HG02885 (cell line): ENCODE results near the gene KCNQ1.

ENCODE experiments used
- ATAC-seq: cut with Tn5 transposase; IDR thresholded peaks from one replicate; pipeline ENCODE4 v1.9.1; 2021; ENCODE audit warnings: mild to moderate bottlenecking; ENCODE audit not compliant: unreplicated experiment, poor library complexity

The KCNQ1 gene

GRCh38 chr11:2762451-2762850 is 317.6 kb downstream of the KCNQ1 start:
- no peak for ATAC-seq

- no peak for ATAC-seq
Measured at GRCh38 chr11:2763984-2764383, 319.2 kb downstream of the KCNQ1 start.

DNA sequence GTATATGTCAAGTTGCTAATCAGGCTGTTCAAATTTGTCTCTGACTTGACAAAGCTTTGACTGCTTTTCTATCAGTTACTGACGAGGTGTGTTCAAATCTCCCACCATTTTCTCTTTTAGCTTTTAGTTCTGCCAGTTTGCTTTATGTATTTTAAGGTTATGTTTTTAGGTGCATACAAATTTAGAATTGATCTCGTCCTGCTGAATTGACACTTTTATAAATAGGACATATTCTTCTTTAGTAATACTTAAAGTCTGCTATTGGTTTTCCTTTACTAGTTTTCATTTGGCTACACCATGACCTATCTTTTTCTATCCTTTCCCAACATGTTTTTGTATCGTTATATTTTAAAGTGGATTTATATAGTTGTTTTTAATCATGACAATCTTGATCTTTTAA is 320.7 kb downstream of the KCNQ1 start:
- ATAC-seq, result no peak

GRCh38 chr11:2766166-2766565 is 321.4 kb downstream of the KCNQ1 start:
- ATAC-seq, result no peak

DNA sequence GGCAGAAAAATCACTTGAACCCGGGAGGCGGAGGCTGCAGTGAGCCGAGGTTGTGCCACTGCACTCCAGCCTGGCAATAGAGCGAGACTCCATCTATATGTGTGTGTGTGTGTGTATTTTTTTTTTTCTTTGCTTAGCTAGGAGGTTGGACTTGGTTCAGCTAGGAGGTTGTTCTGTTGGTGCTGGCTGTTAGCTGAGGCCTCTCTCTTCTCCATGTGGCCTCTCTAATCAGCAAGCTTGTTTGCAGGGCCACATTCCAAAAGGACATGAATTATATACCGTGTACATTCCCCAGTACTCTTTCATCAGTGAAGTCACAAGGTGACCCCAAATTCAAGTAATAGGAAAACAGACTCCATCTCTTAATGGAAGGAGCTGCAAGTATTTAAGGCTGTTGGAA is 322.3 kb downstream of the KCNQ1 start:
- no peak for ATAC-seq

DNA sequence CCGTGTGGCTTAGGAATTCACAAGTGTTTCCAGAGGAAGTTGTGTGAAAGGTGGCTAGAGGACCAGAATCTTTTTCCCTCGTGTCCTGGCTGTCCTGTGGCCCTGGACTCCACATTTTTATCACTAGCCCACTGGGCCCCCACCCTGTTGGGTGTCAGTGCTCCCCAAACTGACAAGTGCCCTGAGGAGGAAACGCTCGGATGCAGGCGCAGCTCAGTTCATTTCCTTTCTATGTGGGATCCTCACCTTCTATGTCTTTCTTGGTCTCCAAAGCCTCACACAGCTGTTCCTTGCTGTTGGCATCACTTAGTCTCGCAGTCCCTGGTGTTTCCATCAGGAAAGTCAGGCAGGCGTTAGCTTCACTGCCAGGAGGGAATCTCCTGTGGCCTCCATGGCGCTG is 323.0 kb downstream of the KCNQ1 start:
- no peak for ATAC-seq

DNA sequence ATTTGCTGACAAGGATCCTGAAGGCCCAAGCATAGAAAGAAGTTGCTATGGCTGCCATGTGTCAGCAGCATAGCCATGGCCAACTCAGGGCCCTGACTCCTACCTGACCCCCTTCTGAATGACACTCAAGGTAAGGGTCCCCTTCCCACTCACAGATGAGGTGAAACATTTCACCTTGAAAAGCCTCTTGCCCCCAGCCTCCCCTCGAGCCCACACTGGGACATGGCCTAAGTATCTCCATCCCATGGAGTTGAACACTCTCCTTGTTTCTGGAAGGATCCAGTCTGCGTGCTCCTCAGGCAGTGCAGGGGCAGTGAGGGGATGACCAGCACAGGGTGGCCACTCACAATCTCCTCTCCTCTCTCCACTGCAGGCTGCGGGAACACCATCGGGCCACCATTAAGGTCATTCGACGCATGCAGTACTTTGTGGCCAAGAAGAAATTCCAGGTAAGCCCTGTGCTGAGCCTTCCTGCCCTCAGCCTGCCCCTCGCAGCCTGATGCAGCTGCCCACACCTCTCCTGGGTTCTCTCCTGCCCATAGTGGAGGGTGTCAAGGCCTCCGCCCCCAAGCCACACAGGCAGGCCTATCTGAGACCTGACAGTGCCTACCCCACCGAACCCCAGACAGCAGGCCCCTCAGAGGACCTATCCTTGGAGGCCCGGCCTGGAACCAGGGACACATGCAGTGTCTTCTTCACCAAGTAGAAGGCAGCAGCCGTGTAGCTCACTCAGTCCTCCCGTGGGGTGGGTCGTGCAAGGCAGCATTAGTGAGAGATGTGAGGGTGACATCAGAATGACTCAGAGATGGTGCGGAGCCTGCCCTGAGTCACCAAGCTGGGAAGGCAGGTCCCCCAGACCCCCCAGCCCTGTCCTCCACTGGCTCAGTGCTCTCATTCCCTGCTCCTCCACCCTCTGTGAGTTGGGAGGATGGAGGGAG is 323.9 kb downstream of the KCNQ1 start:
- no peak for ATAC-seq

DNA sequence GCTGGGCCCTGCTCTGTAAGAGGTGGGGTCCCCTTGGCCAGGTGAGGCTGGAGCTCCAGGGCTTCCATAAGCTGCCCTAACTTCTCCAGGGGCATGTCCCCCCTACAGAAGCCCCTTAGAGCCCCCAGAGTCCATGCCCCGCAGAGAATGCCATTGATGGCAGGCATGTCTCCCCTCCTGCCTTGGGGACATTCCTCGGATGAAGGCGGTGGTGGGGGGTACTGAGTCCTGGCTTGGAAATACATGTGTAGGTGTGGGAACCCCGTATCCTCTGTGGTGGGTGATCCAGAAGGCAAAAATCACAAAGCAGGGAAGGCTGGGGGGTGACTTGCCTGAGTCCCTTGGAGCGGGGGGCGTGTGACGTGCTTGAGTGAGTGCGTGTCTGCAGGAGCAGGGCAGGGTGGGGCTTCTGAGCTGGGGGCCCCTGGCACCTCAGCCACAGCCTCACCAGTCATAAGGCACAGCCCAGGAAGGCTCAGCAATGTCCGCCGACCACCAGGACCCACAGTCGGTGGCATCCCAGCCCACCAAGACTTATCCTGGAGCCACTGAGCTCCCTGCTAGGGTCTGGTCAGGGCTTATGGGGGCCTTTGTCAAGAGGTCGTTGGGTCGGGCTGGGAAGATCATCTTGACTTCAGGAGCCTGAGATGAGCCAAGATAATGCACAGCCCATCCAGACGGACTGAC is 324.7 kb downstream of the KCNQ1 start:
- ATAC-seq, result no peak

DNA sequence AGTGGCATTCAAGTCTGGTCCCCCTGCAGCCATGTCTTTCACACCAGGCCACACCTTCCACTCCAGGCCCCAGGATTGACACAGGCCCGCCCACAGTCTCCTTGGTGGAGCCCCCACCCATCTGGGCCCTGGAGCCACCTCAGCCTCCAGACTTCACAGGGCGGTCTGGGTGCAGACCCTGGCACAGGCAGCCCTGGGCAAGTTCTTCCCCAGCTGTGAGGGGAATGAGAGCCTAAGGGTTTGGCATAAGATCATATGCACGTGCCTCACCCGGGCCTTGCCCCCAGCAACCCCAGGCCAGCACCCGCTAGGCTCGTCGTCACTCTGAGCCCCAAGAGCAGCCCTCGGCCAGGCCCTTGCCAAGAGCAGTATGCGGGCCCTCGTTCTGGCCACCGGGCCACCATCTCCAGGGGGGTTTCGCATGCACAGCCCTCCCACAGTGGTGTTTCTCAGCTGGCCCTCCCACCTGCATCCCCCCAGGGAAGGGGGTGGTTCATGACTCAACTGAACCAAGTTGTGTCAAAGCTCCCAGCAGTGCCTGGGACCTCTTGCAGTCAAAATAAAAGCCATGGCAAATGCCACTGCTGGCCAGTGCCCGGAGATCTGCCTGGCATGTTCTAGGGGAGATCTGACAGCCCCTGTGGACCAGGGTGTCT is 325.4 kb downstream of the KCNQ1 start:
- no peak for ATAC-seq

GRCh38 chr11:2770761-2771301 is 326.0 kb downstream of the KCNQ1 start:
- no peak for ATAC-seq

DNA sequence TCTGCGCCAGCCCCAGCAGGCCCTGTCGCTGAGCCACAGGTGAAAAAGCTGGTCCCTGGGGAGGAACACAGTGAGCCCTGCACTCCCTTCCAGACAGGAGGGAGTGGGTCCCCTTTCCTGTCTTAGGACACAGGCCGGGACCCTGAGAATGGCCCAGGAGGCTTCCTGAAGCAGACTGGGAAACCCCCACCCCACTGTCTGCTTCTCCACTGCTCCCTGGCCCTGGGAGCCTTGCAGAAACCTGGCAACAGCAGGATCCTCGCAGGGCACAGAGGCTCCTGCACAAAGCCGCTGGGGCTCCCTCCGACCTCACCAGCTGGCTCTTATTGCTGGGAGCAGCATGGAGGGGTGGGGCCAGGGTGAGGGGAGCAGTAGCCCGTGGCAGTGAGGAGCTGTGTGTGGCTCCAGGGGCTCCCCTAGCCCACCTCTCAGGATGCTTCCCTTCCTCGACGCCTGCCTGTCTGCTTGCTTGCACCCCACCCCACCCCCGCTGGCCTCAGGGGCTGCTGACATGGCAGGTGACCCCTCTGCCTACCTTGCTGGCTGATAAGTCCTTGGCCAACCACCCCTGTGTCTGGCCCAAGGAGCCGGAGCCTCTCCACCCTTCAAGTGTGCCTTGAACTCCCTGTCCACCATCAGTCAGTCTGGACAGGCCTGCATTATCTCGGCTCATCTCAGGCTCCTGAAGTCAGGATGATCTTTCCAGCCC is 327.1 kb downstream of the KCNQ1 start:
- ATAC-seq, result no peak

DNA sequence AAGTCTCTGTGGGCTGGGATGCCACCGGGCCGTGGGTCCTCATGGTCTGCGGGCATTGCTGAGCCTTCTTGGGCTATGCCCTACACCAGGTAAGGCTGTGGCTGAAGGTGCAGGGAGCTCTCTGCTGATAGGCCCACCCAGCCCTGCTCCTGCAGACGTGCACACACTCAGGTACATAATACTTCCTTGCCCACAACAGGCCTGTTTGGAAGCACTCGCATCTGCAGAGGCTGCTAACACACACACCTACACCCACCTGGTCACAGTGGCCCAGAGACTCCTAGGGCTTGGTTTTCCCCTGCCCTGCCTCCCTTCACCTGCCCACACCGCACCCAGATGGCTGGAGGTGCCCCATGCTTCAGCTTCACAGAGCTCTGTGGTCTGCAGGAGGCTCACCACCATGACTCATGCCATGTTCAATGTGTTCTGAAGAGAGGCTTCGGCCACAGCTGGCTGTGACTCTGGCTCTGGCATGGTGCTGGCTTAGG is 327.8 kb downstream of the KCNQ1 start:
- no peak for ATAC-seq

GRCh38 chr11:2774173-2775082 is 329.6 kb downstream of the KCNQ1 start:
- ATAC-seq, result no peak

GRCh38 chr11:2775083-2775625 is 330.3 kb downstream of the KCNQ1 start:
- ATAC-seq, result no peak

DNA sequence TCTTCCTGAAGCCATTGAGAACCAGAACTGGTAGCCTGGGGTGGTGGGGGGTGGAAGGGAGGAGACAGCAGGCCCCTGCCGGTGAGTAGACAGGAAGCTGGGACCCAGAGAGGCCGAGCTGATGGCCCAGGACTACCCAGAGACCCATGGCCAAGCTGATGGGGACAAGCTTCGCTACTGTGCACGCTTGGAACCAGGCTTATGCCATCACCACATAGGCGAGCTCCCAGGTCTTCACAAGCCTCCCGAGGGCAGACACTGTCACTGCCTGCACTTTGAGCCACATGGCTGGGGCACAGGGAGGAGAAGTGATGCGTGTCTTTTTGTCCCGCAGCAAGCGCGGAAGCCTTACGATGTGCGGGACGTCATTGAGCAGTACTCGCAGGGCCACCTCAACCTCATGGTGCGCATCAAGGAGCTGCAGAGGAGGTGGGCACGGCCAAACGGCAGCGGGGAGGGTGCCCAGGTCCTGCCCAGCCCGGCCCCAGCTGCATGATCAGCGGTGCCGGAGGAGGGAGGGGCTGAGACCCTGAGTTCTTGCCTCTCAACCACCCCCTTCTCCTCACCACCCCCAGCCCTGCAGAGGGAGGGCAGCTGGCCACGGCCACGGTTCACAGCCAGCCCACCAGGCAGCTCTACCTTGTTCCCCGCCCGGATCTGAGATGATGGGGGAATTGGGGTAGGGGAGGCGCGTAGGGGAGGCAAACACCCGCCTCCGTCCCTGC is 331.0 kb downstream of the KCNQ1 start:
- ATAC-seq, result no peak

DNA sequence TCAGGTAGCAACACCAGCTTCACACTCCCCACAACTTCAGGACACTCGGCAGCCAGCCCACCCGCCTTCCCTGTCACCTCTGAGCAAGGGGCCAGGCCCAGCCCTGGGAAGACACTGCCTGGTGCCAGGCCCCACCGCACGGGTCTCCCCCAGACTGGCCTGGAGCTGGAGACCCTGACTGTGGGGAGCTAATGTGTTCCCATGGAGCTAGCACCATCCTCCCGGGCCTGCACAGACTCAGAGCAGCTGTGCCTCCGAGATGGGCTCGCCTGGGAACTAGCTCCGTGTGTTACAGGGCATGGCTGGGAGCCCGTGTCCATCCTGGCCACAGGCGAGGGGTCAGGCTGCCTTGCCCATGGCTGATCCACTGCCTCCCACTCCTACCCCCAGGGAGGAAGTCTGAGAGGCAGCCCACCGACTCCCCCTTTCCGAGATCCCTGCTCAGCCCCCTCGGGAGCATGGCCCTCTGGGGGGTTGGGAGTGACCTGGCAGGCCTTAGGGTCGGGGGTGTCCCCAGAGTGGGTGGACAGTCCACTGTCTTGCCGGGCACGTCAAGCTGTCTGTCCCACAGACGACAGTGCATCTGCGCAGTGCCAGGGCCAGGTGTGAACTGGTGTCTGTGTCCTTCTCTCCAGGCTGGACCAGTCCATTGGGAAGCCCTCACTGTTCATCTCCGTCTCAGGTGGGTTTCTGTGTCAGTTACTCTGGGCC is 331.7 kb downstream of the KCNQ1 start:
- no peak for ATAC-seq

DNA sequence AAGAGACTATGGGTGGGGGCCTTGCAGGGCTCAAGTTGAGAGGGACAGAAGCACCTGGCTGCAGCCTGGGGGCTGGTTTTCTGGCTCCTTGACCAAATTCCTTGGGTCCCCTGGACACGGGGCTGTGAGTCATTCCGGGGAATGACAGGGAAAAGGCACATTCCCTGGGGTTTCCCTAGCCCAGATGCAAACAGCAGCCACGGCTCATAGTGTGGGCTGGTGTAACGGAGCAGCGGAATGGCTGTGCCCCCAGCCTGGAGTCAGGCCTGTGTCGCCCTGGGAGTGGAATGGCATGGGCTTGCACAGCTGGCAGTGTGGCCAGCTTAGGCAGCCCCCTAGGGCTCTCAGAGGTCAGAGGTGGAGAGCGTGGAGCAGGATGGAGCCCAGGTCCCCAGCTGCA is 332.6 kb downstream of the KCNQ1 start:
- no peak for ATAC-seq
